Putamen (tissue), 1 donor: ENCODE results near the gene FBXL7.

Source experiments
- DNase-seq: peaks from one replicate; pipeline ENCODE4 v3.0.0-alpha.2; 2016; ENCODE audit warnings: low spot score

Gene FBXL7

GRCh38 chr5:15772131-15772530 is 272.2 kb downstream of the FBXL7 start:
- no peak for DNase-seq

GRCh38 chr5:15774632-15775031 is 274.7 kb downstream of the FBXL7 start:
- DNase-seq: no peak

GRCh38 chr5:15776346-15776745 is 276.4 kb downstream of the FBXL7 start:
- DNase-seq: no peak

GRCh38 chr5:15783734-15784133 is 283.8 kb downstream of the FBXL7 start:
- no peak for DNase-seq

DNA sequence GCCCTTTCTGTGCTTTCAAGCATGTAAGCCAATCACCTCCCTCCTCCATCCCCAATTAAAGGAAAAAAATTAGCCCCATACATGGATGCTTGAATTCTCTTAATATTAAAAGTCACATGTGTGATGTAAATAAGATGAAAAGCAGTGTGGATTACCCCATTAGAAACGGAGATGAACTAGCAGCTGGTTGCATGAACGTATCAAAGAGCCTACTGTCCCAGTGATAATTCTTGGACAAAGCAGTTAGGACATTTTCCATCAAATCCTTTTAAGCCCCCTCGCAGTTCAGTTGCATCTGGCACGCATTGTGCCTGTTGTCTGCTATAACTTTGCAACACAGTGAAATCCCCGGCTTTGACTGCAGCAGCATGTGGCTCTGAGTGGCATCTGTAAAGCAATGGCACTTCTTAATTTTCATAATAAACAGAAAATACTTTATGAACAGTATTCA is 285.6 kb downstream of the FBXL7 start:
- DNase-seq: peak; percentile 66

GRCh38 chr5:15786326-15786725 is 286.3 kb downstream of the FBXL7 start:
- no peak for DNase-seq

DNA sequence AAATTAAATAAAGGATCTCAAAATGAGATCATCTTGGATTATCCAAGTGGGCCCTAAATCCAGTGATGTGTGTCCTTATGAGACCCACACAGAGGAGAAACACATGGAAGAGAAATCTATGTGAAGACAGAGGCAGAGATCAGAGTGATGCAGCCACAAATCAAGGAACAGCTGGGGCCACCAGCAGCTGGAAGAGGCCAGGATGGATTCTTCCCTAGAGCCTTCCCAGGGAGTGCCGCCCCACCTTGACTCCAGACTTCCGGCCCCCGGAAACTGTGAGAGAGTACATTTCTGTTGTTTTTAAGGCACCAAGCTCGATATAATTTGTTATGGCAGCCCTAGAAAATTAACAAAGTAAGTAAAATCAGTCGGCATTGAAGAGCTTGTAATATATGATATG is 286.9 kb downstream of the FBXL7 start:
- DNase-seq: no peak

GRCh38 chr5:15787681-15788080 is 287.7 kb downstream of the FBXL7 start:
- DNase-seq: no peak

DNA sequence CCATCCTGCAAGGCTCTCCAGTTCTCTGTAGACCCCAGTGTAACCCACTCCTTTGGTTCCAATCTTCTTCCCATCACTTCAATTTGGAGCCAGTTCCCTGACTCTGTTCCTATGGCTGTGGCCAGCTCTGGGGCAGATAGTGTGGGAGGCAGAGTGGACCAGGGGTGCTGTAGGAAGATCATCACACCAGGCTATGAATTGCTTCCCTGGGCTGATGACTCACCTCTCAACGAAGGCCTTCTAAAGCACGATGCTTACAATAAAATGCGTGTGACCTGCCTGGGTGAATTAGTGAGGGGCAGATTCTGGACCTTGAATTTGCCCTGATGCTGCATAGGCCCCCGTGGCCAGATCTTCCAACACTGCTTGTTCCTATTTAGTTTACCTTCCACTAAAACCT is 289.7 kb downstream of the FBXL7 start:
- DNase-seq: no peak

- no peak for DNase-seq
Measured at GRCh38 chr5:15790446-15791018, 290.6 kb downstream of the FBXL7 start.

DNA sequence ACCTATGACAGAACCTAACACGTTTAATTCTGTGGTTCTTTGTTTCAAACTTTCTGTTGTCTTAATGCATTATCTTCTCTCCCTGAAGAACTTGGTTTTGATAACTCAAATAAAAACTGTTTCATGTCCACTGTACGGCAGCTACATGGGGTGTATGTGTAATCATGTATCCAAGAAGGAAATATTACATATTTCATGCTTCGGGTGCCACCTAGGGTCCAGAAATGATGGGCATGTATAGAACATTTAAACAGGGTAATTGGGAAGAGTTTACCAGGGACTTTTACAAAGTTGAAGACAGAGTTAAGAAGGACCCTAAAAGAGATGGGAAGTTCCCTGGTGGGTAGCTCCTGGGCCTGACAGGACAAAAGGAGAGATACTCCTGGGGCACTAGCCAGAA is 291.3 kb downstream of the FBXL7 start:
- DNase-seq: no peak

DNA sequence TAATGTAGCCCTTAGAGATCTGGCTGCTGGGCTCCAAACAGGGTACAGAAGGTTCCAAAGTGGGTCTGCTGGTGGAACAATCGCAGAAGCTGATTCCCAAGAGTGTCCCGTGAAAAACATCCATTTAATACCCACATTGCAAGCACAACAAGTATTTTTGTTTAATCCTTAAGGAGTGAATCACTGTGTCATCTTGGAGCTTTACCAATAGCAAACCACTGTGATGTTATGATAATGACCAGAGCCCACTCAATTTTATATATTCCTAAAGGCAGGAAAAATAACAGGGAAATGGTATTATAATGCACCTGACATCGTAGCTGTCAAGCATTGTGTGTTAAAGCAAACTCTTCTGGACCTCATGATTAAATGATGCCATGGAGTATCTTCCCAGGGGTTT is 291.9 kb downstream of the FBXL7 start:
- no peak for DNase-seq

GRCh38 chr5:15794052-15794985 is 294.3 kb downstream of the FBXL7 start:
- peak; percentile 80 for DNase-seq

GRCh38 chr5:15796096-15796495 is 296.1 kb downstream of the FBXL7 start:
- no peak for DNase-seq

- DNase-seq: no peak
Measured at GRCh38 chr5:15796557-15796956, 296.6 kb downstream of the FBXL7 start.

DNA sequence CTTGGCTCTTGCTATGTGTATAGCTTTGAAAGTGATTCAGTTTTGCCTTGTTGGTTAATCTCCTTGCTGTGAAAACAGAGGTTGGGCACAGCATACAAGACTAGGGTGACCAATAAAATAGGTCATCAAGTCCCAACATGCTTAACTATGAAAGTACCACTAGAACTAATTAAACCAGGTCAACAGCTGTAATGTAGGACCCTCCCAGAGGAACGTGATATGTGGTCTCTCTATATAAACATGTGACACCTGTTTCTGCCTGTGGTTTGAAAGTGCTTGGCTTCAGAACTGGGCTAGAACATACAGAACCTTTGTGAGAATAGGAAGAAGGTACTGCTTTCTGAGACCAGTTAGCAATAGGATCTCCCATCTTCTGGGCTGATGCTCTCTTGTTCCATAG is 297.1 kb downstream of the FBXL7 start:
- DNase-seq: no peak

DNA sequence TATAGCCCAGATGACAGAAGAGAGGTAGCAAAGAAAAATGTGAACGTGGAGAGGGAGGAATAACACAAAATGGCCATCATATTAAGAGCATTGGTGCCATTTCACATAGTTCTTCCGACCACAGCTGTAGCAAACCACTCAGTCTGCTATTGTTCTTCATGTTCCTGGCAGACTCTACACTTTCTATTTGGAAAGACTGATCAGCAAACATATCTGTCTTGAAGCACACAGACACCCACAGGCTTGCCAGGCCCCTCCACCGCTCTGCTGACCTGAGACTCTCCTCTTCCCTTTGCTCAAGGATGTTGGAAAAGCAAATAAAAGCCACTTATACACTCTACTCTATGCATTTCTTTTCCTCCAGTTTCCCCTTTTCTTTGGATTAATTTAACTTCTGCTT is 298.0 kb downstream of the FBXL7 start:
- no peak for DNase-seq

- no peak for DNase-seq
Measured at GRCh38 chr5:15799014-15799413, 299.0 kb downstream of the FBXL7 start.

DNA sequence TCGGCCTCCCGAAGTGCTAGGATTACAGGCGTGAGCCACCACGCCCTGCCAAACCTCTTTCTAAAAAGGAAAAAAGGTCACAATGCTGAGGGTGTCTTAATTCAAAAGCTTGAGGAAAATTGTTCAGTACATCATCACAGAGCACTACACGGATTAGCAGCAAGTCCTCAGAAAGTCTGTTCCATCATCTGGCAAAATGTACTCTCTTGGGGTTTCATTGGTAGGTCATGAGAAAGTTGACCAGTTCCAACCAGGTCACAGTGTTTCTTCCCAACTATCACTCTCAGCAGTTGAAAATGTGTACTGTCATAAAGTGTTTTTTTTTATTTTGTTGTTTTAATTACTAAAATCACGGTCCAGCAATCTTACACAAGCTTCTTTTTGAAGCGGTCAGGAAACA is 299.6 kb downstream of the FBXL7 start:
- DNase-seq: no peak

DNA sequence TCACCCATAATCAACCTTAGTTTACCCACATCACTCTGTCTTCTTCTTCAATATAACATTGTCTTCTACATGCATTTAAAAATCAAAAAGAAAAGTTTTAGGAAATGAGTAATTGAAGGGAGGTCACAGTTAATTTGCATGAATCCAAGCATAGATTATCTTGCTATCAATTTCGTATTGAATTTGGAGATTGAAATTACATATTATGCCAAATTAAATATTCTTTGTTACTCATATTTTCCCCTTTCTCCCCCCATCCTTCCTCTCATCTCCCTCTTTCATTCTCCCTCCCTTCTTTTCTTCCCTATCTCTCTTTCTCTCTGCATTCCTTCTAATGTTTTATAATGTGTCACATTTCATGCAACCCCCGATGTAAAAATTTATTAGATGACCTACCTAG is 303.3 kb downstream of the FBXL7 start:
- DNase-seq: no peak

DNA sequence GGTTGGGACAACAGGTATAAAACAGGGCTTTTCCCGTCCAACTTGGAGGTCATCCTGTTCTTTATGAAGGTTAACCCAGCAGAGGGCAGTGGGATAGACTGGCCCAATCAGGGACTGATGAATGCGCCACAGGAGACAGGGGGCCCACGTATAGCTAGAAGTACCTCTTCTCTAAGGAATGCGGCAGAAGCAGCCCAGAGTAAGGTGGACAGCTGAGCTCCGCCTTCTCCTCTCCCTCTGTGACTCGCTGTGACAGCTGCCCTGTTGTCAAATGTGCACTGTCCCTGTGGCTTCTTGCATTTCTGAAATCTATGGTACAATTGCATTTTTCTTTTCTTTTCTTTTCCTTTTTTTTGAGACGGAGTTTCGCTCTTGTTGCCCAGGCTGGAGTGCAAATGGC is 306.6 kb downstream of the FBXL7 start:
- DNase-seq: no peak

DNA sequence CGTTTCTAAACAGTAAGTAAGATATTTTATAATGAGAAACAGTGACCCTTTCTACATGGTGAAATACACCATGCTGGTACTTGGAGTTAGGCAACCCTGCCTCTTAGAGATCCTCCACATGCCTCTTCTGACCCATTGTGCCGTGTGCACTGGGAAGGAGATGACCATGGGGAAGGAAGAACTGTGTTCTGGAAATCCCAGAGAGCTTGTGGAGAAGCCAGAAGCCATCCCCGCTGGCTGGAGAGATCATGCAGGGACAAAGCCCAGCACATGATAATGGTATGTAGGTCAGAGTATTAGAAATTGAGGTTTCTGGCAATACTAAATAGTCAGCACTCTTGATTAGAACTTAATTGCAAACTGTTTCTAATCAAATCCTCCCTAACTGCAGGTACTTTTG is 307.3 kb downstream of the FBXL7 start:
- DNase-seq: no peak

GRCh38 chr5:15807871-15808270 is 307.9 kb downstream of the FBXL7 start:
- DNase-seq: no peak

DNA sequence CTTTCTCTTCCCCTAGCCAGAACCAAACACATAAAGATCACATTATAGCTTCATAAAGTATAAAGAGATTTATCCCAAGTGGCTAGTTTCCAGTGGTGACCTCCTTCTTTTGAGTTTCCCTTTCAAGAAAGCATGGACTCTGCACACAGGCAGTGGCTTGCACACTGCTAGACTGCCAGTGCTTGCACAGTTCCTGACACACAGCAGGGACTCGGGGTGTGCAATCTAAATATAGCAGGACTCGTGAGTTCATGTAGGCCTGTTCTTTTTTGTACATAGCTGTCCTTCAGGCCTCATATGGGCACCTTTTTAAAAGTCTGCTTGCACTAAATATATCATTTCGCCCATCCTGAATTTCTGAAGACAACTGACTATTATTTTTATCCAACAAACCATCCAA is 308.6 kb downstream of the FBXL7 start:
- DNase-seq: no peak
